GM21381 (cell line): ENCODE results near the gene VSTM1.
"Not testable (repeated sequence)": the region's sequence is repeated elsewhere in the genome, so short reads cannot be mapped to it uniquely, and the experiment has no call there.

Source experiments
- ATAC-seq: cut with Tn5 transposase; IDR thresholded peaks from one replicate; pipeline ENCODE4 v1.9.1; 2021; ENCODE audit warnings: mild to moderate bottlenecking, moderate library complexity; ENCODE audit not compliant: unreplicated experiment

The VSTM1 gene

DNA sequence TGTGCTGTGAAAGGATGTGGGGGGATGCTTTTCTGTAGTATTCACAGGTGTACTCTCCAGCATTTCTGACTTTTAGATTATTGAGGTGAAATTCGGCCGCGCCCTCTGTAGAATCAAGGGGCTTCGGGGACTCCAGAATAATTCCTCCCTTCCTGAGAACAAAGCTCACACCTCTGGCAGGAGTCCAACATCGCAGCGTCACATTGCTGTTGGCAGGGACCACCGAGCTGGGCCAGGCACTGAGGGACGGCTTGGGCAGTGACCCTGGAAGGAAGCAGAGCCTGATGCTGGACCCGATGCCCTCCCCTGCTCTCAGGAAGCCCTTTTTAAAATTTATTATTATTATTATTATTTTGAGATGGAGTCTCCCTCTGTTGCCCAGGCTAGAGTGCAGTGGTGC is 11.2 kb upstream of the VSTM1 start:
- ATAC-seq = no peak

- no peak for ATAC-seq
Observed at GRCh38 chr19:54073829-54074228, 10.1 kb upstream of the VSTM1 start.

DNA sequence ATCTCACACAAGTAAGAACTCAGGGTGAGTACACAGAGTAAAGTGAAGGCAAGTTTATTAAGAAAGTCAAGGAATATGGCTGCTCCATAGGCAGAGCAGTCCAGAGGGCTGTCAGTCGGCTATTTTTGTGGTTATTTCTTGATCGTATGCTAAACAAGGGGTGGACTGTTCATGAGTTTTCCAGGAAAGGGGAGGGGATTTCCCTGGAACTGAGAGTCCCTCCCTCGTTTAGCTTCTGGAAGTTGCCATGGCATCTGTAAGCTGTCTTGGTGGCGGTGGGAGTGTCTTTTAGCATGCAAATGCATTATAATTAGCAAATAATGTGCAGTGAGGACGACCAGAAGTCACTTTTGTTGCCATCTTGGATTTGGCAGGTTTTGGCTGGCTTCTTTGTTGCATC is 5.8 kb upstream of the VSTM1 start:
- ATAC-seq = no peak

GRCh38 chr19:54062643-54063042 is 1.1 kb downstream of the VSTM1 start:
- ATAC-seq = no peak

- no peak for ATAC-seq
Observed at GRCh38 chr19:54047616-54048015, 16.1 kb downstream of the VSTM1 start.

DNA sequence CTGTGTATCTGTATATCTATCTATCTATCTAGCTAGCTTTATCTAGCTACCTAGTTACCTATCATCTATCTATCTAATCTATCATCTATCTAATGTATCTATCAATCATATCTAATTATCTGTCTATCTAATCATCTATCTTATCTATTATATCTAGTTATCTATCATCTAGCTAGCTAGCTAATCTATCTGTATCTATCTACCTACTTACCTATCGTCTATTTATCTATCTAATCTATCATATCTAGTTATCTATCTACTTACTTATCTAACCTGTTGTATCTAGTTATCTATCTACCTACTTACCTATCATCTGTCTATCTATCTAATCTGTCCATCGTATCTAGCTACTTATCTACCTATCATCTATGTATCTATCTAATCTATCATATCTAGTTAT is 17.9 kb downstream of the VSTM1 start:
- ATAC-seq = no peak

DNA sequence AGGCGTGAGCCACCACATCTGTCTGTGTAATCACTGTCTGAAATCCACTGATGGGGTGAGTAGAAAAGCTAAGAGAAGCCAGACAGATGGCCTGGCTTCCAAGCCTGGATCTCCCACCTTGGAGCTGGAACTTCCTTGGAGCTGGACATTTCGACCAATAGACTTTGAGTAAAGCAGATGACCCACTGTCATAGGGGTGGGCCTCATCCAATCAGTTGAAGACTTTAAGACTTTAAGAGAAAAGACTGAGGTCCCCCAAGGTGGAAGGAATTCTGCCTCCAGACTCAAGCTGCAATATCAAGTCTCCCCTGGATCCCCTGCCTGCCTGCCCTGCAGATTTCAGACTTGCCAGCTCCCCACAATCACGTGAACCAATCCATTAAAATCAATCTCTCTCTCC is 20.7 kb downstream of the VSTM1 start:
- ATAC-seq = no peak

- ATAC-seq = no peak
Observed at GRCh38 chr19:54041969-54042606, 21.6 kb downstream of the VSTM1 start.

- ATAC-seq = no peak
Observed at GRCh38 chr19:54040003-54040402, 23.7 kb downstream of the VSTM1 start.

GRCh38 chr19:54036542-54036941 is 27.2 kb downstream of the VSTM1 start:
- ATAC-seq = not testable (repeated sequence)

DNA sequence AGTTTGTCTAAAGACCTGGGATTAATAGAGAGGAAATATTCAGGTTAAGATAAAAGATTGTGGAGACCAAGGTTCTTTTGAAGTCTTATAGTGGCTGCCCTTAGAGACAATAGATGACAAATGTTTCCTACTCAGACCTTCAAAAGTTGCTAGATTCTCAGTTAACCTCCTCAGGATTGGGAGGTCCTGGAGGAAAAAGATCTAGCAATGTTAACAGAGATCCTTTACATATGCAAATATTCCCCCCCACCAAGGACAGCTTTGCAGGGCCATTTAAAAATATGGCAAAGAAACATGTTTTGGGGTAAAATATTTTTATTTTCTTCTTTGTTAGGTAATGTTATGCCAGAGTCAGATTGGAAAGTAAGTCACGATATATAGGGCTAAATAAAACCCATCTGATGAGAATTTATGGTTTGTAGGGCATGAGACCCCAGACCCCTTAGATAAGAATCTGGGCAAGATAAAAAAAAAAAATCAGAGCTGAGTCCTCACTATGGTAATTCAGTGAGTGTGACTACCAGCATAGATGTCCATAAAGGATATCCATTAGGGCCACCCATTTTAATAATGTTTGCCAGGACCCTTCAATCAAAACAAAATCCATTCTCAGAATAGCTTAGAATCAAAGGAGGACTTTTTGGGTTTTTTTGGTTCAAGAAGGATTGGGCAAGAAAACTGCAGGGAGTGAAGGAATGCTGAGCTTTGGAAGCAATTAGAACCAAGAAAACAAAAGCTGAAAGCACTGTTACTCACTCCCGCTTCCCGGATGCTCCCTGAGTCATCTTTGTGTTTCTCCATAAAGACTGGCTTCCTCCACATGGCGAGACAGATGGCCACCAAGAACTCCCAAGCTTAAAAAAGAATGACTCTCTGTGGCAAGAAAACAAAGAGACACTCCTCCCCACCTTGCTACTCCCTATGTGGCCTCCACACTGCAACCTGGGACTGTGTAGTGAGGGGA is 28.2 kb downstream of the VSTM1 start:
- no peak for ATAC-seq

DNA sequence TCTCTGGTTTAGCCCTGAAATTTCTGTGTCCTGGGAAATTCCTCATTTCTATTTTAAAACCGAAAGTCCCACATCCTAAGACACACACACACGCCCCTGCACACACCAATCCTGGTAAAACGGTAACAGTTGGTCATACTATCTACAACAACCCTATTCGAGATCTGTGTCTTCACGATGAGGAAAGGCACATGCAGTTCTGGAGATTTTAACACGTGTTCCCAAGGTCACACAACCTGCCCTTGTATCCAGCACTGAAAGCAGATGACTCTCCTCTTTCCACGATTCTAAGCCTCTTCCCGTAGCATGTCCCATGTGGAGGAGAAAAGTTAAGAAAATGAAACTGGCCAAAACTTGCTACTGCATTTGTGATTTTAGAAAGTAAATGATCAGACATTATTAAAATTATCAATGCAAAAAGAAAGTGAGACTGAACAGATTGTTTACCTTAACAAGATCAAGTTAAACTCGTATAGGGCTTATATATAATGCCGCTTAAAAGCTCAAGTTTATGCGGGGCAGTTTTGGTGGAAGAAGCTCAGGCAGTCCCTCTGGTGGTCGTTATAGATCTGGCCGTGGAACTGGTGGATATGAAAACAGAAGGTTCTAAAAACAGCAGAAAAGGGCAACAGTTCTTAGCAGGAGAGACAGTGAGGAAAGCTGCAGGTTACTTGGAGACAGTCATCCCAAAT is 32.7 kb downstream of the VSTM1 start:
- ATAC-seq = no peak

DNA sequence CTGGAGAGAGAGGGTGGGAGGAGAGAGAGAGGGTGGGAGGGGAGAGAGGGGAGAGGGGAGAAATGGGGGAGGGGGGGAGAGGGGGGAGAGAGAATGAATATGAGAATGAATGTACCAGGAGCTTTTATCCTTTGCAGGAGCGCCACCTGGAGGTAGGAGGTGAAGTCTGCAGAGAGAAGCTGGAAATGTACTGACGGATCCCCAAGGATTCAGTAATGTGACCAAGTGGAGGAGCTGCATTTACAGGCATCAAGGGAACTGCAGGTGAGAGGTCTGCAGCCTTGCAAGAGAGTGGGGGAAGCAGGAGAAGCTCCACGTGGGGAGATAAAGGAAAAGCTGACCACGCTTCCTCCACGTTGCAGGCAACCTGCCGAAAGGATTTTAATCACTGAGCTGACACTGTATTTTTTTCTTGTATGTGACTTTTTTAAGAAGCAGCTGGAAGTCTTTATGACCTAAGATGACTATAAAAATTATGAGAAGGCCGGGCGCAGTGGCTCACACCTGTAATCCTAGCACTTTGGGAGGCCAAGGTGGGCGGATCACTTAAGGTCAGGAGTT is 33.7 kb downstream of the VSTM1 start:
- no peak for ATAC-seq

GRCh38 chr19:54029301-54029700 is 34.4 kb downstream of the VSTM1 start:
- ATAC-seq = no peak

DNA sequence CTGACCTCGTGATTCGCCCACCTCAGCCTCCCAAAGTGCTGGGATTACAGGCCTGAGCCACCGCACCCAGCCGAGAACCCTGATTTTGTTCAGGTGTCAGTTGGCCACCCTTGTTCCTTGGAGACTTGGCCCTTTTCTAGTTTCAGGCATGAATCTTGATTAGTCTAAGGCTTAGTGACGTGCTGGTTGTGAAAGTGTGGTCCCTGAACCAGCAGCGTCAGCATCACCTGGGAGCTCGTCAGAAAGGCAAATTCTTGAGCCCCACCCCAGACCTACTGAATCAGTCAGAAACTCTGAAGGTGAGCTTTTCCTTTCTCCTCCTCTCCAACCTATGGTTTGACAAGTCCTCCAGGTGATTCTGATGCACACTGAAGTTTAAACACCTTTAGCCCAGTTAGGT is 37.0 kb downstream of the VSTM1 start:
- no peak for ATAC-seq

DNA sequence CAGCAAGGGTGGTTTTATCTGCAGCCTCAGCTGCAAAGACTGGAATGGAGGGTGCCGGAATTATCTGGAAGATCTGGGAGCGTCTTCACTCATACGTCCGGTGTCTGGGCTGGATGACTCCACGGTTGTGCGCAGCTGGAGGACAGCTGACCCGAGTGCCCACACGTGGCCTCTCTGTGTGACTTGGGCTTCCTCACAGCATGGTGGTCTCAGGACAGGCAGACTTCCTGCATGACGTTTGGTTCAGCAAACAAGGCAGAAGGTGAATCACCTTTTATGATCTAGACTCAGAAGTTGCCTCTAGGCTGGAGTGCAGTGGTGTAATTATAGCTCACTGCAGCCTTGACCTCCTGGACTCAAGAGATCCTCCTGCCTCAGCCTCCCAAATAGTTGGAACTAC is 39.0 kb downstream of the VSTM1 start:
- no peak for ATAC-seq

DNA sequence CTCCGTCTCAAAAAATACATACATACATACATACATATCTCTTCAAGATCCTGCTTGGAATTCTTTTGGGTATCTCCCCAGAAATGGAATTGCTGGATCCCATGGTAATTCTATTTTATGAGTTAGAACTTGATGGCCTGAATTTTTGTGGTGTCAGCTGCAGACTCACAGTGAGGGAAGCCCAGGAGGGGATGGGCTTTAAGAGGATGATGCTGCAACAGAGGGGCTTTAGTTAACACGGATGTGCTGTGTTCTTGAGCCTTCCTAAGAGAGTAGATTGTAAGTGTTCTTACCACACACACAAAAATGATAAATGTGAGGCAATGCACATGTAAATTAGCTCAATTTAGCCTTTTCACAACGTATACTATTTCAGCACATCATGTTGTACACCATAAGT is 40.5 kb downstream of the VSTM1 start:
- ATAC-seq = no peak

DNA sequence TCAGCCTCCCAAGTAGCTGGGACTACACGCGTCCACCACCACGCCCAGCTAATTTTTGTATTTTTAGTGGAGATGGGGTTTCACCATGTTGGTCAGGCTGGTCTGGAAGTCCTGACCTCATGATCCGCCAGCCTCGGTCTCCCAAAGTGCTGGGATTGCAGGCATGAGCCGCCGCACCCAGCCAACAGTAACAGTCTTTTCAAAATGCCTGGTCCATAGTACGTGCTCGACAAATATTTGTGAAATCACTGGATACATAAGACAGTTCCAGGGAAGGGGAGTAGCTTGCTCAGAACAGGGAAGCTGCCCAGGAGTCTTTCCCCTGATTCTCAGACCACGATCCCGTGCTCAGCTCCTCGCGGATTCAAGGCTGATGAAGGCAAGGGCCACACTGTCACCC is 41.8 kb downstream of the VSTM1 start:
- ATAC-seq = no peak

DNA sequence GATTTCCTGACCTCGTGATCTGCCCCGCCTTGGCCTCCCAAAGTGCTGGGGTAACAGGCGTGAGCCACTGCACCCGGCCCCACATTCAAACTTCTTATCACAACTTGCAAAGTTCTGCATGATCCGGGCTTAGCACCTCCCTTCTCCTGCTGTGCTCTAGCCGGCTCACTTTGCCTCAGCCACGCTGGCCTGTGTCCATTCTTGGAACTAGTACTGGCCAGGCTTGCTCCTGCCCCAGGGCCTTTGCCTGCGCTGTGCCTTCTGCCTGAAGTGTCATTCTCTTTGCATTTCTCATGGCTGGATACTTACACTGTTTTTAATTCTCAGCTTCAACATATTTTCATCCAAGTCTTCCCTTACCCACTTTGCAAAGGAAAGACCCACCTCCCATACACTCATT is 42.3 kb downstream of the VSTM1 start:
- no peak for ATAC-seq

DNA sequence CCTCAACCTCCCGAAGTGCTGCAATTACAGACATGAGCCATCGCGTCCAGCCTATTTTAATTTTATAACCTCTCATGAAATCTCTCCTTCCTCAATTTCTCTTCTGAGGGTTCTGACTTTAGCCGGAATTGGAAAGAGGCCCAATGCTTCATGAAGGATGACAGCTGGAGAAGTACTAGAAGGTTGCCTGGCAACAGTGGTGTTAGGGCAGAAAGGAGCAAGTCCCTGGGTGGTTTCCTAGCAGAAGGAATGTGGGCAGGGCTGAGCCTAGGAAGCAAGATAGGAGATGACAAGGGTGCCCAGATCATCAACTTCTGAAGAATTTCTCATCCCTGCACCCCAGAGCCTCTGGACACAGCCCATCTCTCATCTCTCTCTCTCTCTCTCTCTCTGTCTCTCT is 46.4 kb downstream of the VSTM1 start:
- no peak for ATAC-seq

- no peak for ATAC-seq
Observed at GRCh38 chr19:54014920-54015560, 48.7 kb downstream of the VSTM1 start.
